ENCODE measurements around the gene ST14. TPM values are rescaled to one million over a fixed set of nuclear protein-coding genes. Genes with fewer than 3 reads are reported as not detected.
"Not testable (repeated sequence)": the region's sequence is repeated elsewhere in the genome, so short reads cannot be mapped to it uniquely, and the experiment has no call there.

ST14 gene
- total and polyA plus RNA-seq, 9 donors: 0.30 to 8.5 (median 0.73) TPM

DNA sequence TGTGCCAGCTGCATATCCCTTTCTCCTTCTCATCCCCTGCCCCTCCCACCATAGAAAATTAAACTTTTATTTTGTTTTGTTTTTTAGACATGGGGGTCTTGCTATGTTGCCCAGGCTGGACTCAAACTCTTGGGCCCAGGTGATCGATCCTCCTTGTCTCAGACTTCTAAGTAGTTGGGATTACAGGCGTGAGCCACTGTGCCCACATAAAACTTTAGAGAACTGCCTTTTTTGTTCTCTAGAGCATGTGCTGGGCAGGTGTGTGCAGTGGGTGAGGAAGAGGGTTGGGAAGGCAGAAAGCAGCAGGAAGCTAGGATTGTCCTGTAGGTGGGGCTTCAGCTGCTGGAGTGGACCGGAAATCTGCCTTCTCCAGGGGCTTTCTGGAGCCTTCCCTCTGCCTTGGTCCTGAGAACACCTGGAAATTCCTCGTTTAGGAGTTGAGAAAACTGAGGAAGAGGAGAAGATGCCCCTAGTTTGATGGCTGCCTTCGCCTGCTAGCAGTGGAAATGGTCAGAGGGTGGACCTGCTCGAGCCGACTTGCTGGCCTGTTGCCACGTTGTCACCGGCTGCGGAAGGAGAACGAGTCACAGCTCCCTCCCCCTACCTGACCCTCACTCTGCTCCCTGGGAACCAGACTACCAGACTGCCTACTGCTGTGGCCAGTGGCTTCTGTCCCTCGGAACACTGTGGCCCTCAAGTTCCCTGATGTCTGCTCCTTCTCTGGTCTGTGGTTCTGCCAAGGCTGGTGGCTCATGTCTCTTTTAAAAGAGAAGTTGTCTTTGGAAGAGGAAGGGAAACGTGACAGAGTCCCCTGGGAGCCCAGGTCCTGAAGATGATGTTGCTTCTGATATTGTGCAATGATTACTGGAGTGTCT, 4.0 kb downstream of the ST14 start:
- 28% methylated on average over 9 of the region's 13 CpGs for WGBS (ENCODE audit: insufficient coverage)
- Histone ChIP-seq H3K27me3 (ENCODE audit: control insufficient read depth, insufficient read depth, low read length) (peaks cover 52% of the 10 kb centered on the region), H3K9me3 (replicated peaks; ENCODE audit: control insufficient read depth, low read depth, low read length) (no peaks in the 10 kb centered on the region), H3K4me3 (ENCODE audit: low read length) (no peak overlapping the region), H3K27ac (ENCODE audit: low read length) (no peak overlapping the region), H3K36me3 (ENCODE audit: control insufficient read depth, insufficient read depth, low read length) (no peaks in the 10 kb centered on the region), H3K4me1 (ENCODE audit: control insufficient read depth, insufficient read depth, low read length) (peaks cover 25% of the 10 kb centered on the region)
- no peak for DNase-seq

DNA sequence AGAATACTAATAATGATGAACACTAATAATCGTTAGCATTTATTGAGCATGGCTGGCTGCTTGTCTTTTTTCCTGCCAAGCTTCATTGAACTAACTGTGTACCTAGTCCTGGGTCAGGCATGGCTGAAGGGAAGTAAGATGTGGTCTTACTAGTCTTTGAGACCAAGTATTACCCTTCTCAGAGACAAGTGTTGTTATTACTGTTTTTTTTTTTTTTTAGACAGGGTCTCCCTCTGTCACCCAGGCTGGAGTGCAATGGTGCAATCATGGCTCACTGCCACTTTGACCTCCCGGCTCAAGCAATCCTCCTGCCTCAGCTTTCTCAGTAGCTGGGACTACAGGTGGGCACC, 4.6 kb downstream of the ST14 start:
- no peak for DNase-seq
- Histone ChIP-seq H3K4me1 (ENCODE audit: control insufficient read depth, insufficient read depth, low read length) (peaks cover 25% of the 10 kb centered on the region), H3K4me3 (ENCODE audit: low read length) (no peak overlapping the region), H3K9me3 (replicated peaks; ENCODE audit: control insufficient read depth, low read depth, low read length) (no peaks in the 10 kb centered on the region), H3K27ac (ENCODE audit: low read length) (no peak overlapping the region), H3K36me3 (ENCODE audit: control insufficient read depth, insufficient read depth, low read length) (no peaks in the 10 kb centered on the region), H3K27me3 (ENCODE audit: control insufficient read depth, insufficient read depth, low read length) (peaks cover 47% of the 10 kb centered on the region)
- no CpG with 5 or more reads among the region's 2 CpGs for WGBS (ENCODE audit: insufficient coverage)

DNA sequence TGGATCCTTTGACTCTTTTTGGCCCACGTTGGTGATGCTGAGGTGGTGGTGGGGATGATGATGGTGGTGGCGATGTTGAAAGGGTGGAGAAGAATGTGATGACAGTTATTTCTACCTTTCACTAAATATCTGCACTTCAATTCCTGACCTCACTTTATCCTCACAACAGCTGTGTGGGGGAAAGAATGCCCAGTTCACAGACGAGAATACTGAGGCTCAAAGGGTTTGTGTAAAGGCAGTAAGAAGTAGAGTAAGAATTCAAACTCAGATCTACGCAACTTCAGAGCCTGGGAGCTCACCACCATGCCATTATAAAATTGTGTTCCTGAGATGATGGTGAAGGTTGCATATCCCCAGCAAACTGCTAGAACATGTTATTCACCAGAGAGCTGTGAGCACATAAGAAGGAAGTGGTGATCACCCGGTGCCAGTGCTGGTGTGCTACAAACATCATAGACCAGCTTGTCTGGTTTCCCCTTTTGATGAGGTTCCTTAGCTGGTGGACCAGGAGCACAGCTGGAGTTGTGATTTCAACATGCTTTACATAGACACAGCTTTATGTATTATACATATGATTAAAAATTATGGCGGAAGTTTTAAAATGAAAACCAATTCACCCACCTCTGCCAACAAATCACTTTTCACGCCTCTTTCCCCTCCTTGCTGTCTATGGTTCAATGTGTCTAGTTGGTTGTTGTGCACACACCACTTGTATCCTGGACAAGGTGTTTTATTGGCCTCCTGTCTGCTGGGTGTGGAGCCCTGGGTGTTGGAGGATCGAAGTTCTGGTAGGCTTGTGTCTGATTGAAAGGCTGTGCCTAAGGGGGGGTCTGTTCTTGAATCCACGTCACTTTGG, 6.2 kb downstream of the ST14 start:
- WGBS (ENCODE audit: insufficient coverage): 56% methylated on average over 1 of the region's 9 CpGs
- Histone ChIP-seq H3K4me1 (ENCODE audit: control insufficient read depth, insufficient read depth, low read length) (peaks cover 17% of the 10 kb centered on the region), H3K9me3 (replicated peaks; ENCODE audit: control insufficient read depth, low read depth, low read length) (no peaks in the 10 kb centered on the region), H3K27ac (ENCODE audit: low read length) (no peak overlapping the region), H3K27me3 (ENCODE audit: control insufficient read depth, insufficient read depth, low read length) (peaks cover 34% of the 10 kb centered on the region), H3K36me3 (ENCODE audit: control insufficient read depth, insufficient read depth, low read length) (no peaks in the 10 kb centered on the region), H3K4me3 (ENCODE audit: low read length) (no peak overlapping the region)
- DNase-seq: peak; percentile 43

DNA sequence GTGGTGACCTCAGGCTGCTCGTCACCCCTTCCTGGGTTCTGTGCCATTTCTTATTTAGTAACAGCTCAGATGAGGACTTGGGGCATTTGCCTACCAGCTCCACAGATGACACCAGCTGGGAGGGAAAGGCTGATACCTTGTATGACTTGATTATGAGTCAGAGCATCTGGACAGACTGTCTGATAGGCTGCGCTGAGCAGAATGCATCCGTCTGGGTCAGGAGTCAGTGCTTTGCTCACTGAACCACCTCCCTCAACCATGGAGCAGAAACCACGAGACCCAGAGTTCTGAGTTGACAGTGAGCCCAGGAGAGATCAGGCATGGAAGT, 6.8 kb downstream of the ST14 start:
- Histone ChIP-seq H3K36me3 (ENCODE audit: control insufficient read depth, insufficient read depth, low read length) (no peaks in the 10 kb centered on the region), H3K4me1 (ENCODE audit: control insufficient read depth, insufficient read depth, low read length) (peaks cover 11% of the 10 kb centered on the region), H3K27me3 (ENCODE audit: control insufficient read depth, insufficient read depth, low read length) (peaks cover 28% of the 10 kb centered on the region), H3K9me3 (replicated peaks; ENCODE audit: control insufficient read depth, low read depth, low read length) (no peaks in the 10 kb centered on the region), H3K27ac (ENCODE audit: low read length) (no peak overlapping the region), H3K4me3 (ENCODE audit: low read length) (no peak overlapping the region)
- WGBS (ENCODE audit: insufficient coverage): 53% methylated on average over 2 of the region's 4 CpGs
- DNase-seq: no peak

DNA sequence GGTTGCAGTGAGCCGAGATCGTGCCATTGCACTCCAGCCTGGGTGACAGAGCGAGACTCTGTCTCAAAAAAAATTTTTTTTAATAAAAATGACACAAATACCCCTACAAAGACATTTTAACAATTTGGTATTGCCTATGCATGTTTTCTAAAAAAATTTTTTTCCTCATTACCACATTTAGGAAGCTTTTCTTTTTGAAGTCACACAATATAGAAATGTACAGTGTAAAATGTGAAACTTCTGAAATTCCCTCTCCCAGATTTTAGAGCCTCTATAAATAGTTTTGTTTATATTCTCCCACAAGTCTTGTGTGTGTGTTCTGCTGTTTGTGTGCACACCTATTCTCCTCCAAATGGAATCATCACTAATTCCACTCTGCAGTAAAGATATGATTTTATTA, 7.6 kb downstream of the ST14 start:
- no peaks in the 10 kb centered on the region for H3K36me3 ChIP-seq (ENCODE audit: control insufficient read depth, insufficient read depth, low read length)
- no CpG with 5 or more reads among the region's 3 CpGs for WGBS (ENCODE audit: insufficient coverage)
- H3K9me3 ChIP-seq (replicated peaks; ENCODE audit: control insufficient read depth, low read depth, low read length): no peaks in the 10 kb centered on the region
- no peak overlapping the region for H3K27ac ChIP-seq (ENCODE audit: low read length)
- H3K4me1 ChIP-seq (ENCODE audit: control insufficient read depth, insufficient read depth, low read length): peaks cover 5% of the 10 kb centered on the region
- H3K27me3 ChIP-seq (ENCODE audit: control insufficient read depth, insufficient read depth, low read length): peaks cover 21% of the 10 kb centered on the region
- DNase-seq: no peak
- no peak overlapping the region for H3K4me3 ChIP-seq (ENCODE audit: low read length)

DNA sequence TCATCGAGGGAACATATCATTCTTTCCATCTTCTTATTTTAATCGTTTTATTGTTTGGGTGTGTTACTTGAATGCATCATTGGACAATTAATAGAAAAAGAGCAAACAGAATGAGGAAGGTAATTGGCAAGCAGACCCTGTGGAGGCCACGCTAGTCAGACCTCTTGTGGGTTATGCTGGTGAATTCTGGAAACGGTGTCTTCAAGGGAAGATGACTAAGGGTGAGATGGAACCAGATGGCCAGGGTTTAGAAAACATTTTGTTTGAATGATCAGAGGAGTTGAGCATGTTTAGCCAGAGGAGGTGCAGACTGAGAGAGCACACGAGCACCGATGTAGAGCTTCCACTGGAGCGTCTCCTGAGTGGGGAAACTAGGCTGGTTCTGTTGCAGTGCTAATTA, 8.5 kb downstream of the ST14 start:
- DNase-seq: no peak
- H3K27ac ChIP-seq (ENCODE audit: low read length): no peak overlapping the region
- peaks cover 13% of the 10 kb centered on the region for H3K27me3 ChIP-seq (ENCODE audit: control insufficient read depth, insufficient read depth, low read length)
- H3K4me3 ChIP-seq (ENCODE audit: low read length): no peak overlapping the region
- WGBS (ENCODE audit: insufficient coverage): 82% methylated on average over 5 of the region's 7 CpGs
- H3K9me3 ChIP-seq (replicated peaks; ENCODE audit: control insufficient read depth, low read depth, low read length): no peaks in the 10 kb centered on the region
- H3K36me3 ChIP-seq (ENCODE audit: control insufficient read depth, insufficient read depth, low read length): no peaks in the 10 kb centered on the region
- H3K4me1 ChIP-seq (ENCODE audit: control insufficient read depth, insufficient read depth, low read length): peaks cover 5% of the 10 kb centered on the region

DNA sequence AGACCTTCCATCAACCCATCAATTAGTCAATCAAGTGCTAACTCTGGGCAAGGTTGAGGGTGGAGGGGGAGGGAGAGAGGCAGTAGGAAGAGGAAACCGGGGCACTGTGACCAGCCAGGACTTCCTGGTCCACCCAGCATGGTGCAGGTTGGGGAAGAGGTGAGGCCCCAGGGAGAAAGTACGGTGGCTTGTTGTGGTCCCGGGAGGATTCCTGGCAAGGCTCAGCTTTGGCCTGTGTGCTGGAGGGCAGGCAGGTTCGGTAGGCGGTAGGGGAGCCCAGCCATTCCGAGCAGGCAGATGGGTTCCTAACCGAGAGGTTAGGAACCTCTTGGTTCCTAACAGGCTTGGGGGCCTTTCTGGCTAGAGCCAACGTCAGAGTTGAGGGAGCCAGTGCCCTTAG, 10.8 kb downstream of the ST14 start:
- Histone ChIP-seq H3K9me3 (replicated peaks; ENCODE audit: control insufficient read depth, low read depth, low read length) (peaks cover 3% of the 10 kb centered on the region), H3K27ac (ENCODE audit: low read length) (no peak overlapping the region), H3K36me3 (ENCODE audit: control insufficient read depth, insufficient read depth, low read length) (no peaks in the 10 kb centered on the region), H3K4me3 (ENCODE audit: low read length) (no peak overlapping the region), H3K4me1 (ENCODE audit: control insufficient read depth, insufficient read depth, low read length) (no peaks in the 10 kb centered on the region), H3K27me3 (ENCODE audit: control insufficient read depth, insufficient read depth, low read length) (peaks cover 7% of the 10 kb centered on the region)
- WGBS (ENCODE audit: insufficient coverage): 71% methylated on average over 8 of the region's 8 CpGs
- DNase-seq: no peak

DNA sequence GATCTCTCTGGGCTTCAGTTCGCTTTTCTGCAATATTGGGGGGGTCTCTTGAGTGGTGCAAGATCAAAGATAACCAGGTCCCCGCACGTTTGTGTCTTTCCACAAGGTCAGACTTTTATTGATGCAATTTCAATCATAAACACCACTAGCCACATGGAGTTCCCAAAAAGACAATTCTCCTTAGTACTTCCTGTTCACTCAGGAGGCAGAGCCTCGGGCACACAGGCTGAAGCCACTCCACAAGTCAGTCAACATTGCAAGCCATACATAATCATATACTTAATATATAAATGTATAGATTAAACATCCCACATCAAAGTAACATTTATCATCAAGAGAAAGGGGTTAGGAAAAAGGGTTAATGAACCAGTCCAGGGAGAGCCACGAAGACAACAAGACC, 12.0 kb downstream of the ST14 start:
- no peaks in the 10 kb centered on the region for H3K4me1 ChIP-seq (ENCODE audit: control insufficient read depth, insufficient read depth, low read length)
- H3K27me3 ChIP-seq (ENCODE audit: control insufficient read depth, insufficient read depth, low read length): peaks cover 7% of the 10 kb centered on the region
- no peak for DNase-seq
- H3K36me3 ChIP-seq (ENCODE audit: control insufficient read depth, insufficient read depth, low read length): no peaks in the 10 kb centered on the region
- H3K27ac ChIP-seq (ENCODE audit: low read length): no peak overlapping the region
- peaks cover 3% of the 10 kb centered on the region for H3K9me3 ChIP-seq (replicated peaks; ENCODE audit: control insufficient read depth, low read depth, low read length)
- H3K4me3 ChIP-seq (ENCODE audit: low read length): no peak overlapping the region
- 40% methylated on average over 1 of the region's 5 CpGs for WGBS (ENCODE audit: insufficient coverage)

DNA sequence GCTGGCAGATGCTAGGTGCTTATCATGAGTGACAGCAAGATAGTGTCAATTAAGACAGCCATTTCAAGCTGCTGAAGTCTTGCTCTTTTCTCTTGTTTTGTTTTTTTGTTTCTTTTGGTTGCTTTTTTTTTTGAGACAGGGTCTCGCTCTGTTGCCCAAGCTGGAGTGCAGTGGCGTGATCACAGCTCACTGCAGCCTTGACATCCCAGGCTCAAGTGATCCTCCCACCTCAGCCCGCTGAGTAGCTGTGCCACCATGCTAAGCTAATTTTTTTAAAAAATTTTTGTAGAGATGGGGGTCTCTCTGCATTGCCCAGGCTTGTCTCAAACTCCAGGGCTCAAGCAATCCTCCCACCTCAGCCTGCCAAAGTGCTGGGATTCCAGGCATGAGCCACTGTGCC, 12.4 kb downstream of the ST14 start:
- DNase-seq; H3K9me3 ChIP-seq (replicated peaks; ENCODE audit: control insufficient read depth, low read depth, low read length); H3K27ac ChIP-seq (ENCODE audit: low read length); H3K4me3 ChIP-seq (ENCODE audit: low read length); H3K27me3 ChIP-seq (ENCODE audit: control insufficient read depth, insufficient read depth, low read length); H3K4me1 ChIP-seq (ENCODE audit: control insufficient read depth, insufficient read depth, low read length); H3K36me3 ChIP-seq (ENCODE audit: control insufficient read depth, insufficient read depth, low read length): not testable (repeated sequence)
- WGBS (ENCODE audit: insufficient coverage): no CpG with 5 or more reads among the region's 3 CpGs

DNA sequence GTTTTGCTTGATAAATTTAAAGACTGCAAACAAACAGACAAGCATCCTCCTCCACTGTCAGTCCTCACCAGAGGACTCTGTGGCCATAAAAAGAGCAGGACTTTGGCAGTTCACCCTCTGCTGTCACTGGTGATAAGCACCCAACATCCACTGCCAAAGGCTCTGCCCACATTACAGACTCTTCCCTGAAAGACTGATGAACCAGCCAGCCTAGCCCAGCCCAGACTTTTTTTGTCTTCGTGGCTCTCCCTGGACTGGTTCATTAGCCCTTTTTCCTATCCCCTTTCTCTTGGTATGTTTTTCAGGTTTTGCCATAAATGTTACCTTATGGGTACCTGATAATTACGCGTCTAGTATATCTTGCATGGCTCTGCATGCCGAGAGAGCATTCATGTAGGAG, 15.1 kb downstream of the ST14 start:
- Histone ChIP-seq H3K9me3 (replicated peaks; ENCODE audit: control insufficient read depth, low read depth, low read length) (peaks cover 3% of the 10 kb centered on the region), H3K4me1 (ENCODE audit: control insufficient read depth, insufficient read depth, low read length) (peaks cover 16% of the 10 kb centered on the region), H3K27me3 (ENCODE audit: control insufficient read depth, insufficient read depth, low read length) (peaks cover 3% of the 10 kb centered on the region), H3K4me3 (ENCODE audit: low read length) (no peak overlapping the region), H3K27ac (ENCODE audit: low read length) (no peak overlapping the region), H3K36me3 (ENCODE audit: control insufficient read depth, insufficient read depth, low read length) (no peaks in the 10 kb centered on the region)
- DNase-seq: no peak
- 100% methylated on average over 2 of the region's 4 CpGs for WGBS (ENCODE audit: insufficient coverage)

Data from muscle of leg (tissue), 11 donors.